Measurements from ENCODE around the gene SLC12A1.

Gene SLC12A1

GRCh38 chr15:48205981-48206380 is at the start of gene SLC12A1:
SLC12A1 (plus strand) TSS chr15:48206302; CDS start chr15:48207720, 1,418 bp downstream.
- Histone ChIP-seq H3K4me3 (ENCODE audit: low read length) (no peak within 1 kb of the TSS), H3K36me3 (ENCODE audit: control insufficient read depth, insufficient read depth, low read length, severe bottlenecking) (no peaks in the 10 kb centered on the region), H3K4me1 (ENCODE audit: control insufficient read depth, insufficient read depth, low read length) (peaks cover 3% of the 10 kb centered on the region), H3K9me3 (ENCODE audit: control insufficient read depth, low read length) (no peaks in the 10 kb centered on the region), H3K27me3 (replicated peaks; ENCODE audit: control insufficient read depth, insufficient read depth, low read length) (no peaks in the 10 kb centered on the region), H3K9ac (ENCODE audit: low read length) (no peak within 1 kb of the TSS)
- DNase-seq (ENCODE audit: low read depth) = no peak

GRCh38 chr15:48168616-48169015 is 37.5 kb upstream of the SLC12A1 start:
- no peak for DNase-seq (ENCODE audit: low read depth)
- Histone ChIP-seq H3K27me3 (replicated peaks; ENCODE audit: control insufficient read depth, insufficient read depth, low read length) (no peaks in the 10 kb centered on the region), H3K9me3 (ENCODE audit: control insufficient read depth, low read length) (no peaks in the 10 kb centered on the region), H3K4me1 (ENCODE audit: control insufficient read depth, insufficient read depth, low read length) (no peaks in the 10 kb centered on the region), H3K4me3 (ENCODE audit: low read length) (no peak overlapping the region), H3K9ac (ENCODE audit: low read length) (no peak overlapping the region), H3K36me3 (ENCODE audit: control insufficient read depth, insufficient read depth, low read length, severe bottlenecking) (no peaks in the 10 kb centered on the region)

DNA sequence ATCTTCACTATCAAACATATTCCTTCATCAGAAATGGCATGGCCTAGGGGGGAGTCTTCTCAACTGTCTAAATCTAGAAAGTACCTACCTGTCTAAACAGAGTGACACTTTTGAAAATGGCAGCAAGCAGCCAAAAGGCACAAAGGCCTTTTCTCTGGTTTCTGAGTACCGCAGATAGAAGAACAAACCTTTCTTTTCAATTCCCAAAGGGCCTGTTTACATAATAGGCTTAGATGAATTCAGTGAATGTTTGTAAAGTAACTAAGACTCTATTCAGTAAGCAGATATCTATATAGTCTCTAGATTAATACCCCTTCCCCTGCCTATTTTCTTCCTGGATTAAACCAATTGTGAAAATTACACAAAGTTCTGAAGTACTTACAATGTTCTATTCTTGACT is 35.1 kb upstream of the SLC12A1 start:
- Histone ChIP-seq H3K9me3 (ENCODE audit: control insufficient read depth, low read length) (no peaks in the 10 kb centered on the region), H3K27me3 (replicated peaks; ENCODE audit: control insufficient read depth, insufficient read depth, low read length) (no peaks in the 10 kb centered on the region), H3K36me3 (ENCODE audit: control insufficient read depth, insufficient read depth, low read length, severe bottlenecking) (no peaks in the 10 kb centered on the region), H3K4me3 (ENCODE audit: low read length) (no peak overlapping the region), H3K9ac (ENCODE audit: low read length) (no peak overlapping the region), H3K4me1 (ENCODE audit: control insufficient read depth, insufficient read depth, low read length) (no peaks in the 10 kb centered on the region)
- DNase-seq (ENCODE audit: low read depth) = no peak

- H3K4me1 ChIP-seq (ENCODE audit: control insufficient read depth, insufficient read depth, low read length) = no peaks in the 10 kb centered on the region
- H3K4me3 ChIP-seq (ENCODE audit: low read length) = no peak overlapping the region
- no peak for DNase-seq (ENCODE audit: low read depth)
- H3K9me3 ChIP-seq (ENCODE audit: control insufficient read depth, low read length) = no peaks in the 10 kb centered on the region
- no peaks in the 10 kb centered on the region for H3K36me3 ChIP-seq (ENCODE audit: control insufficient read depth, insufficient read depth, low read length, severe bottlenecking)
- peaks cover 3% of the 10 kb centered on the region for H3K27me3 ChIP-seq (replicated peaks; ENCODE audit: control insufficient read depth, insufficient read depth, low read length)
- H3K9ac ChIP-seq (ENCODE audit: low read length) = no peak overlapping the region
These were observed 31.0 kb upstream of the SLC12A1 start for GRCh38 chr15:48175126-48175525.

DNA sequence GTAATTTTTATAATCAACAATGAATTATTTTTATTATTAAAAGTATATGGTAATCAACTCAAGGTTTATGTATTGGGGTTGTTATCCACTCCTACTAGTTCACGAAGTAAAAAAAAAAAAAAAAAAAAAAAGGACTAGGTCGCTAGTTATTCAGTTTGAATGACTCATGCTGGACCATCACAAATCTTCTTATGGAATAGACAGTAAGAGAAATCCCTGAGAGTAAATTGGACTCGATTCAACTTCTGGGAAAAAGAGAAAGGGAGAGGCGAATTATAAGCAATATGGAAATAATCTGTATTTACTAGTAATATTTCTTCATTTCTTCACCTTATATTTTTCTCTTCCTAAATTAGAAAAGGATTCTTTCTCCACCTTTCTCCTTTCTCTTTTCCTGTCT is 30.0 kb upstream of the SLC12A1 start:
- H3K9me3 ChIP-seq (ENCODE audit: control insufficient read depth, low read length) = no peaks in the 10 kb centered on the region
- DNase-seq (ENCODE audit: low read depth) = no peak
- no peaks in the 10 kb centered on the region for H3K36me3 ChIP-seq (ENCODE audit: control insufficient read depth, insufficient read depth, low read length, severe bottlenecking)
- no peaks in the 10 kb centered on the region for H3K4me1 ChIP-seq (ENCODE audit: control insufficient read depth, insufficient read depth, low read length)
- H3K4me3 ChIP-seq (ENCODE audit: low read length) = no peak overlapping the region
- peaks cover 3% of the 10 kb centered on the region for H3K27me3 ChIP-seq (replicated peaks; ENCODE audit: control insufficient read depth, insufficient read depth, low read length)
- H3K9ac ChIP-seq (ENCODE audit: low read length) = no peak overlapping the region

GRCh38 chr15:48176957-48177356 is 29.1 kb upstream of the SLC12A1 start:
- no peak overlapping the region for H3K9ac ChIP-seq (ENCODE audit: low read length)
- no peak for DNase-seq (ENCODE audit: low read depth)
- H3K27me3 ChIP-seq (replicated peaks; ENCODE audit: control insufficient read depth, insufficient read depth, low read length) = peaks cover 3% of the 10 kb centered on the region
- no peaks in the 10 kb centered on the region for H3K4me1 ChIP-seq (ENCODE audit: control insufficient read depth, insufficient read depth, low read length)
- H3K4me3 ChIP-seq (ENCODE audit: low read length) = peak overlapping the region; percentile 78
- no peaks in the 10 kb centered on the region for H3K9me3 ChIP-seq (ENCODE audit: control insufficient read depth, low read length)
- no peaks in the 10 kb centered on the region for H3K36me3 ChIP-seq (ENCODE audit: control insufficient read depth, insufficient read depth, low read length, severe bottlenecking)

- no peaks in the 10 kb centered on the region for H3K4me1 ChIP-seq (ENCODE audit: control insufficient read depth, insufficient read depth, low read length)
These were observed 28.7 kb upstream of the SLC12A1 start for GRCh38 chr15:48177383-48177765.

GRCh38 chr15:48177766-48178647 is 28.1 kb upstream of the SLC12A1 start, which contains the start of gene MYEF2:
MYEF2 (minus strand) TSS chr15:48178295; CDS start chr15:48178237, 58 bp downstream.
- no peaks in the 10 kb centered on the region for H3K9me3 ChIP-seq (ENCODE audit: control insufficient read depth, low read length)
- DNase-seq (ENCODE audit: low read depth) = peak; percentile 86
- no peaks in the 10 kb centered on the region for H3K4me1 ChIP-seq (ENCODE audit: control insufficient read depth, insufficient read depth, low read length)
- H3K4me3 ChIP-seq (ENCODE audit: low read length) = peak within 1 kb of the TSS; percentile 78
- peaks cover 3% of the 10 kb centered on the region for H3K27me3 ChIP-seq (replicated peaks; ENCODE audit: control insufficient read depth, insufficient read depth, low read length)
- peak within 1 kb of the TSS; percentile 45 for H3K9ac ChIP-seq (ENCODE audit: low read length)
- no peaks in the 10 kb centered on the region for H3K36me3 ChIP-seq (ENCODE audit: control insufficient read depth, insufficient read depth, low read length, severe bottlenecking)

More at GRCh38 chr15:48177383-48177765, 28.7 kb upstream of the SLC12A1 start:
- DNase-seq (ENCODE audit: low read depth) = peak; percentile 68
- Histone ChIP-seq H3K4me3 (ENCODE audit: low read length) (peak overlapping the region; percentile 78), H3K36me3 (ENCODE audit: control insufficient read depth, insufficient read depth, low read length, severe bottlenecking) (no peaks in the 10 kb centered on the region), H3K9me3 (ENCODE audit: control insufficient read depth, low read length) (no peaks in the 10 kb centered on the region), H3K9ac (ENCODE audit: low read length) (peak overlapping the region; percentile 45), H3K27me3 (replicated peaks; ENCODE audit: control insufficient read depth, insufficient read depth, low read length) (peaks cover 3% of the 10 kb centered on the region)

DNA sequence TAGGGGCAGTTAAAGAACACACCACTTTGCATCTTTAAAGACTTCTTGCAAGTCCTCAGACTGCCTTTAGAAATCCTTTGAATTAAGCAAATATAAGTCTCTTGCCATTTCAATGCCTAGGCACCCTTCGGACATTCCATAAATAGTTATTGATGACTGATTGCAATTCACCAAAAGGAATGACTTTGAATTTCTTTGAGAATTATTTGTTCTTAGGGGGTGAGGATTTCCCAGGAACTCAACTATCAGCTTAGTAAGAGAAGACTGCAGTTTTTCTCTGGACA is 27.5 kb upstream of the SLC12A1 start:
- H3K9ac ChIP-seq (ENCODE audit: low read length) = no peak overlapping the region
- no peaks in the 10 kb centered on the region for H3K4me1 ChIP-seq (ENCODE audit: control insufficient read depth, insufficient read depth, low read length)
- H3K27me3 ChIP-seq (replicated peaks; ENCODE audit: control insufficient read depth, insufficient read depth, low read length) = peaks cover 3% of the 10 kb centered on the region
- H3K36me3 ChIP-seq (ENCODE audit: control insufficient read depth, insufficient read depth, low read length, severe bottlenecking) = no peaks in the 10 kb centered on the region
- H3K9me3 ChIP-seq (ENCODE audit: control insufficient read depth, low read length) = no peaks in the 10 kb centered on the region
- no peak for DNase-seq (ENCODE audit: low read depth)
- peak overlapping the region; percentile 78 for H3K4me3 ChIP-seq (ENCODE audit: low read length)

DNA sequence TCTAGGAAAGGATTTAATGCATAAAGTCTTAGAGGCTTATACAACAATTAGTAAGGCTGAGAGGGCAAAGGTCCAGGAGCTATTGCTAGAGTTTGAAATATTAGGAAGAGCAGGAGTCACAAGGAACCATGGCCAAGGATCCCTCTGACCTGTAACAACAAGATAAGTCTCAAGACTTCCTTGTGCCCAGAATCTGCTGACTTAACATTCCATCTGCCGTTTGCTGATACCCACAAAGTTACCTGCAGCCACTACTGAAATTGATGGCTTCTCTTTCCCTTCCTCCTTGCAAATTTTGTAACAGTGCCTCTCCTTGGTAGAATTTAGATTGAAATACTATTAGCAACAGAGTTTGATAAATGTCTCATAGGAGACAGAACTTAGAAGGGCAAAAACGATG is 23.4 kb upstream of the SLC12A1 start:
- Histone ChIP-seq H3K9me3 (ENCODE audit: control insufficient read depth, low read length) (peaks cover 4% of the 10 kb centered on the region), H3K4me3 (ENCODE audit: low read length) (no peak overlapping the region), H3K27me3 (replicated peaks; ENCODE audit: control insufficient read depth, insufficient read depth, low read length) (peaks cover 3% of the 10 kb centered on the region), H3K4me1 (ENCODE audit: control insufficient read depth, insufficient read depth, low read length) (no peaks in the 10 kb centered on the region), H3K36me3 (ENCODE audit: control insufficient read depth, insufficient read depth, low read length, severe bottlenecking) (no peaks in the 10 kb centered on the region), H3K9ac (ENCODE audit: low read length) (no peak overlapping the region)
- no peak for DNase-seq (ENCODE audit: low read depth)

DNA sequence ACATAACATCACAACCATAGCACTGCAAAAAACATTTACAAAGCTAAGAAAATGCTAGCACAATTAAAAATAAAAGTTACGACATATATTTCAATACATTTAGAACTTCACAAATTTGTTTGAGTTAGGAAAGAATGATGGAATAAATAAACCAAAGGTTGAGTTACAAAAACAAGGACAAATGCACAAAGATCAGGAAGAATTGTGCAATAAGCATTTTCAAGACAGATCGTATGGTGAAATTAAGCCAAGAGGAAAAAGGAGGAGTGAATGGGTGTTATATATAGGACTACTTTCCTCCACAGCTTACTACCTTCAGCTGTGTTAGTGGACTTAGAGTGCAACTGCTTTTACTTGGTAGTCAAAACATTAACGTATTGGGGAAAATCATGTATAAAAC is 20.6 kb upstream of the SLC12A1 start:
- peaks cover 4% of the 10 kb centered on the region for H3K9me3 ChIP-seq (ENCODE audit: control insufficient read depth, low read length)
- no peak overlapping the region for H3K4me3 ChIP-seq (ENCODE audit: low read length)
- H3K27me3 ChIP-seq (replicated peaks; ENCODE audit: control insufficient read depth, insufficient read depth, low read length) = no peaks in the 10 kb centered on the region
- no peak overlapping the region for H3K9ac ChIP-seq (ENCODE audit: low read length)
- H3K4me1 ChIP-seq (ENCODE audit: control insufficient read depth, insufficient read depth, low read length) = no peaks in the 10 kb centered on the region
- DNase-seq (ENCODE audit: low read depth) = no peak
- no peaks in the 10 kb centered on the region for H3K36me3 ChIP-seq (ENCODE audit: control insufficient read depth, insufficient read depth, low read length, severe bottlenecking)

DNA sequence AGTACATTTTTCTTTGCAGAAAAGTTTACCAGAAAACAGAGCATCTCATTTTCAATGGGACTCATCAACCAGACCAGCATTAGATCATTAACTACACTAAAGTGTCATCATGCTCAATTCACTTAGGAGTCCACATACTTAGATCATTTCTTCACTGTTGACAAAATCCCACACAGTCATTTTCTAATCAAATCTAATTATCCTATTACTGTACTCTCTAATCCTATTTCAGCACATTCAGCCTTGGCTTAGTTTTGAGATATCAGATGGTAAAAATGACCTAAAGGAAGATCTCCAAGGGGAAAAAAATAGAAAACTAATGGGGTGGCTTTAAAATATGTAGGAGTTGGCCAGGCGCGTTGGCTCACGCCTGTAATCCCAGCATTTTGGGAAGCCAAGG is 19.8 kb upstream of the SLC12A1 start:
- no peak for DNase-seq (ENCODE audit: low read depth)
- Histone ChIP-seq H3K27me3 (replicated peaks; ENCODE audit: control insufficient read depth, insufficient read depth, low read length) (no peaks in the 10 kb centered on the region), H3K9me3 (ENCODE audit: control insufficient read depth, low read length) (peaks cover 4% of the 10 kb centered on the region), H3K4me1 (ENCODE audit: control insufficient read depth, insufficient read depth, low read length) (peaks cover 4% of the 10 kb centered on the region), H3K4me3 (ENCODE audit: low read length) (no peak overlapping the region), H3K36me3 (ENCODE audit: control insufficient read depth, insufficient read depth, low read length, severe bottlenecking) (no peaks in the 10 kb centered on the region), H3K9ac (ENCODE audit: low read length) (no peak overlapping the region)

All from adipocyte (in vitro differentiated cells).